Vagina (tissue), 2 donors: Measurements from ENCODE around the gene CMPK1. TPM values are rescaled to one million over a fixed set of nuclear protein-coding genes. Genes with fewer than 3 reads are reported as not detected.

Experiments
- DNase-seq, 2 donors: peaks; one replicate each; pipeline ENCODE4 v3.0.0-alpha.2; 2017; ENCODE audit errors: extremely low spot score in 2 of 2
- H3K27ac ChIP-seq: fragments of 200-600 bp; sonication (generic); one replicate; pipeline ENCODE4 v1.5.1; 2019
- H3K27me3 ChIP-seq: fragments of 200-600 bp; sonication (generic); one replicate; pipeline ENCODE4 v1.5.1; 2019
- H3K36me3 ChIP-seq, 2 donors: fragments of 200-600 bp; sonication (generic); one replicate each; pipeline ENCODE4 v1.5.1; 2017 to 2019
- H3K4me1 ChIP-seq: fragments of 200-600 bp; sonication (generic); one replicate; pipeline ENCODE4 v1.5.1; 2019
- H3K4me3 ChIP-seq, 2 donors: fragments of 200-600 bp; sonication (generic); 1 replicate in 1 of 2; 2 replicates in 1 of 2; pipeline ENCODE4 v1.5.1; 2016 to 2019
- H3K9me3 ChIP-seq: fragments of 200-600 bp; sonication (generic); one replicate; pipeline ENCODE4 v1.5.1; 2019
- POLR2A ChIP-seq, 2 donors: fragments of 450-650 bp; IDR thresholded peaks; one replicate each; pipeline ENCODE4 v1.6.1; 2017; ENCODE audit warnings: antibody characterized with exemption in 2 of 2, mild to moderate bottlenecking in 2 of 2, moderate library complexity in 2 of 2
- POLR2AphosphoS5 ChIP-seq, 2 donors: sonication (generic); formaldehyde crosslinking; IDR thresholded peaks; one replicate each; pipeline ENCODE4 v1.9.0; 2017; ENCODE audit warnings: antibody characterized with exemption in 2 of 2, mild to moderate bottlenecking in 2 of 2, low read depth in 1 of 2; ENCODE audit not compliant: insufficient read depth in 1 of 2
- intact Hi-C: fragments of 100-400 bp; cut with DNase I; formaldehyde crosslinking; loops from one replicate; pipeline ENCODE4 v1.15.1; 2023
- total RNA-seq: library from RNA; depleted of rRNA; stranded (reverse); fragments of >200 nt; gene quantifications from one replicate; pipeline ENCODE4 v1.2.3, GENCODE V29; 2016
- TF ChIP-seq, protein P1 (sequence below), 3 experiments: fragments of 450-650 bp in 2 of 3; fragments of 200-600 bp in 1 of 3; sonication (generic) in 1 of 3; IDR thresholded peaks; one replicate each; pipeline ENCODE4 v1.5.1; 2017 to 2019; ENCODE audit warnings: antibody characterized with exemption in 3 of 3, mild to moderate bottlenecking in 2 of 3, moderate library complexity in 2 of 3

Gene CMPK1
- total RNA-seq, 1 donor from 2014 or later = 79.3 TPM

DNA sequence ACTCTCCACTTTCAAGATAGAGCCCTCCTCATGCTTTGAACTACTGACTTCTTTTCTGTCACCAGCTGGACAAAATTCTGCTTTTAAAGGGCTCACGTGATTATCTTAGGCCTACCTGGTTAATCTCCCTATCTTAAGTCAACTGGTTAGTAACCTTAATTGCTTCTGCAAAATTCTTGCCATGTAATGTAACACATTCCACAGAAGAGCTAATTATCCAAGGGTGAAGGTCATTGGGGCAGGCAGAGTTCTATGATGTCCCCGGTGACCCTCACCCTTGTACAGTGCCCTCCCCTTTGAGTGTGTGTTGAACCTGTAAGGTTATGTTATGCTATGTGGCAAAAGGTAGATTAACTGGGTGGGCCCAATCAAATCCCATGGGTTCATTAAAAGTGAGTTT lies 57.3 kb downstream of the CMPK1 start:
- no peak for DNase-seq
- H3K9me3 ChIP-seq = no peaks in the 10 kb centered on the region
- TF ChIP-seq, protein P1, sequence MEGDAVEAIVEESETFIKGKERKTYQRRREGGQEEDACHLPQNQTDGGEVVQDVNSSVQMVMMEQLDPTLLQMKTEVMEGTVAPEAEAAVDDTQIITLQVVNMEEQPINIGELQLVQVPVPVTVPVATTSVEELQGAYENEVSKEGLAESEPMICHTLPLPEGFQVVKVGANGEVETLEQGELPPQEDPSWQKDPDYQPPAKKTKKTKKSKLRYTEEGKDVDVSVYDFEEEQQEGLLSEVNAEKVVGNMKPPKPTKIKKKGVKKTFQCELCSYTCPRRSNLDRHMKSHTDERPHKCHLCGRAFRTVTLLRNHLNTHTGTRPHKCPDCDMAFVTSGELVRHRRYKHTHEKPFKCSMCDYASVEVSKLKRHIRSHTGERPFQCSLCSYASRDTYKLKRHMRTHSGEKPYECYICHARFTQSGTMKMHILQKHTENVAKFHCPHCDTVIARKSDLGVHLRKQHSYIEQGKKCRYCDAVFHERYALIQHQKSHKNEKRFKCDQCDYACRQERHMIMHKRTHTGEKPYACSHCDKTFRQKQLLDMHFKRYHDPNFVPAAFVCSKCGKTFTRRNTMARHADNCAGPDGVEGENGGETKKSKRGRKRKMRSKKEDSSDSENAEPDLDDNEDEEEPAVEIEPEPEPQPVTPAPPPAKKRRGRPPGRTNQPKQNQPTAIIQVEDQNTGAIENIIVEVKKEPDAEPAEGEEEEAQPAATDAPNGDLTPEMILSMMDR (IDR thresholded peaks at IDR 0.05) = no peak
- TF ChIP-seq POLR2AphosphoS5 (IDR thresholded peaks at IDR 0.05; ENCODE audit: insufficient read depth in 1 of 2, low read depth in 1 of 2) = no peak
- no peak for TF ChIP-seq POLR2A (IDR thresholded peaks at IDR 0.05)
- H3K36me3 ChIP-seq = no peaks in the 10 kb centered on the region
- intact Hi-C loops = no loop called here
- no peaks in the 10 kb centered on the region for H3K27me3 ChIP-seq
- no peaks in the 10 kb centered on the region for H3K4me1 ChIP-seq
- H3K4me3 ChIP-seq = no peak overlapping the region
- H3K27ac ChIP-seq = no peak overlapping the region

DNA sequence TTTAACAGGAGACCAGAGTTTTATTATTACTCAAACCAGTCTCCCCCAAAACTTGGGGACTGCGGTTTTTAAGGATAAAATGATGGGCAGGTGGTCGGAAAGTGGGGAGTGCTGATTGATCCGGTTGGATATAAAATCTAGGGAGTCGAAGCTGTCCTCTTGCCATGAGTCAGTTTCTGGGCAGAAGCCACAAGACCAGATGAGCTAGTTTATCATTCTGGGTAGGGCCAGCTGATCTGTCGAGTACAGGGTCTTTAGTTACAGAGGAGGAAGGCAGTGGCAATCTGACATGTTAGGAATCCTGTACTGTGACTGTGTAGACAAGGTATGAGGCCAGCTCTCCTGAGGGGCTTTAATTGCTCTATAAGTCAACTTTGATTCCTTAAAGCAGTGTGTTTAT lies 59.6 kb downstream of the CMPK1 start:
- Histone ChIP-seq H3K9me3 (no peaks in the 10 kb centered on the region), H3K4me1 (no peaks in the 10 kb centered on the region), H3K36me3 (no peaks in the 10 kb centered on the region), H3K27ac (no peak overlapping the region), H3K27me3 (no peaks in the 10 kb centered on the region), H3K4me3 (no peak overlapping the region)
- DNase-seq = no peak
- TF ChIP-seq POLR2A (IDR thresholded peaks at IDR 0.05) (no peak), POLR2AphosphoS5 (IDR thresholded peaks at IDR 0.05; ENCODE audit: insufficient read depth in 1 of 2, low read depth in 1 of 2) (no peak)
- TF ChIP-seq, protein P1 (IDR thresholded peaks at IDR 0.05) = no peak
- intact Hi-C loops = no loop called here

DNA sequence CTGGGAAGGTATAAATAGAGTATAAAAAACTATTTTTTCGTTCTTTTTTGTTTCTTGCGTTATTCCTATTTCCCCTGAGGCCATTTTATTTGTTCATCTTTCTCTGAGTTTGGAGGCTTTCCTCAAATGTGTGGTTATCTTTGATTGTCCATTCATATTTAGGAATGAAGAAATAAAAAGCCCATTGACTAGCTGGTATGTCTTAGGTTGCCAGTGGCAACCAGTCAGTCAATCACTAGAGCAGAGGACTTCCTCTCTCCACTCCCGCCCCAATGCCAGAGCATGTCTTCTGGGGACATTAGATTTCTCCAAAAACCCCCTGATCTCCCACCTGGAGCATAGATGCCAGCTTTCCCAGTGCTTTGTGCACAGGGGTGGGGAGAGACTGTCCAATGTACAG lies 61.8 kb downstream of the CMPK1 start:
- intact Hi-C loops = no loop called here
- Histone ChIP-seq H3K27me3 (no peaks in the 10 kb centered on the region), H3K27ac (no peak overlapping the region), H3K9me3 (no peaks in the 10 kb centered on the region), H3K4me1 (no peaks in the 10 kb centered on the region), H3K4me3 (no peak overlapping the region), H3K36me3 (no peaks in the 10 kb centered on the region)
- TF ChIP-seq, protein P1 (IDR thresholded peaks at IDR 0.05) = no peak
- TF ChIP-seq POLR2A (IDR thresholded peaks at IDR 0.05) (no peak), POLR2AphosphoS5 (IDR thresholded peaks at IDR 0.05; ENCODE audit: insufficient read depth in 1 of 2, low read depth in 1 of 2) (no peak)
- DNase-seq = no peak

DNA sequence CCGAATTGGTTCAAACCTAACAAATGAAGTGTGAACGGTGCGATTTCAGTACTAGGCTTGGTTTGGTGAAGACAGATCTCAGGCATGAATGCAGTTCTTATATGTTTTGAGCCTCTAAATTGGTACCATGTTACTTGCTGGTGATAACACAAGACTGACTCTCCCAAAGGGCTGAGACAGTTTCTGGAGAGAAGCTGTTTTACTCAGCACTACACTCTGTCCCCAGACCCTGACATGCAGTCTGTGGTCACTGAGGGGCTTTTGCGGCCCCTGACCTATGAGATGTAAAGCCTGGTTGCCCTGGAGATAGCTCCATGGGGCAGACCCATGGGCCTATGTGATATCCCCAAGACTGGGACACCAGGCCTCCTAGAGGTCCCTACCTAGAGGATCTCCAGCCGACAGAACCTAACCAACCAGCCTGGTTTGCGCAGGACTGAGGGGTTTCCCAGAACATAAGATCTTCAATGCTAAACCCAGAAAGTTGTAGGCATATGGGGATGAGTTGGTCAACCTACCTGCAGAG lies 63.1 kb downstream of the CMPK1 start:
- no peaks in the 10 kb centered on the region for H3K27me3 ChIP-seq

More for the DNA sequence above, 63.1 kb downstream of the CMPK1 start:
- H3K27ac ChIP-seq = no peak overlapping the region
- H3K4me3 ChIP-seq = no peak overlapping the region
- no peaks in the 10 kb centered on the region for H3K9me3 ChIP-seq
- H3K36me3 ChIP-seq = no peaks in the 10 kb centered on the region
- intact Hi-C loops = no loop called here
- H3K4me1 ChIP-seq = no peaks in the 10 kb centered on the region
- DNase-seq = no peak
- TF ChIP-seq POLR2A (IDR thresholded peaks at IDR 0.05) (no peak), POLR2AphosphoS5 (IDR thresholded peaks at IDR 0.05; ENCODE audit: insufficient read depth in 1 of 2, low read depth in 1 of 2) (no peak)
- TF ChIP-seq, protein P1 (IDR thresholded peaks at IDR 0.05) = no peak
